ENCODE data around the gene MOV10.
"Not testable (repeated sequence)": the region's sequence is repeated elsewhere in the genome, so short reads cannot be mapped to it uniquely, and the experiment has no call there.

The MOV10 gene

GRCh38 chr1:112721966-112722524, 47.6 kb downstream of the MOV10 start:
- Histone ChIP-seq H3K36me3 (replicated peaks; ENCODE audit: insufficient read depth, low read length) (no peaks in the 10 kb centered on the region), H3K79me2 (ENCODE audit: low read length) (no peaks in the 10 kb centered on the region), H3K27me3 (replicated peaks; ENCODE audit: insufficient read depth, low read length) (peaks cover 11% of the 10 kb centered on the region), H3K4me2 (ENCODE audit: low read depth, low read length) (no peak overlapping the region), H3K27ac (ENCODE audit: low read length) (no peak overlapping the region), H4K20me1 (ENCODE audit: insufficient read depth, low read length) (no peaks in the 10 kb centered on the region), H3F3A (ENCODE audit: insufficient read depth, low read length) (no peaks in the 10 kb centered on the region), H3K9me3 (replicated peaks; ENCODE audit: insufficient read depth, low read length) (no peaks in the 10 kb centered on the region), H3K4me1 (ENCODE audit: low read length) (no peaks in the 10 kb centered on the region), H2AFZ (ENCODE audit: low read length) (no peak overlapping the region), H3K9me2 (replicated peaks; ENCODE audit: insufficient read depth, low read length) (no peaks in the 10 kb centered on the region), H3K4me3 (ENCODE audit: low read length) (no peak overlapping the region), H3K9ac (ENCODE audit: low read length) (no peak overlapping the region)
- TF ChIP-seq EZH2phosphoT487 (IDR thresholded peaks at IDR 0.05; ENCODE audit: low read length) (no peak), CTCF (IDR thresholded peaks at IDR 0.05; ENCODE audit: low read length) (no peak), EZH2 (optimal IDR thresholded peaks at IDR 0.05; ENCODE audit: low read depth, low read length) (no peak)
- DNase-seq: no peak

GRCh38 chr1:112722601-112723510, 48.4 kb downstream of the MOV10 start:
- Histone ChIP-seq H2AFZ (ENCODE audit: low read length) (no peak overlapping the region), H3K36me3 (replicated peaks; ENCODE audit: insufficient read depth, low read length) (no peaks in the 10 kb centered on the region), H3K9me3 (replicated peaks; ENCODE audit: insufficient read depth, low read length) (no peaks in the 10 kb centered on the region), H3K27me3 (replicated peaks; ENCODE audit: insufficient read depth, low read length) (peaks cover 11% of the 10 kb centered on the region), H3K4me3 (ENCODE audit: low read length) (no peak overlapping the region), H4K20me1 (ENCODE audit: insufficient read depth, low read length) (no peaks in the 10 kb centered on the region), H3K27ac (ENCODE audit: low read length) (no peak overlapping the region), H3K4me2 (ENCODE audit: low read depth, low read length) (no peak overlapping the region), H3K79me2 (ENCODE audit: low read length) (no peaks in the 10 kb centered on the region), H3K4me1 (ENCODE audit: low read length) (no peaks in the 10 kb centered on the region), H3F3A (ENCODE audit: insufficient read depth, low read length) (no peaks in the 10 kb centered on the region), H3K9ac (ENCODE audit: low read length) (no peak overlapping the region), H3K9me2 (replicated peaks; ENCODE audit: insufficient read depth, low read length) (no peaks in the 10 kb centered on the region)
- no peak for DNase-seq
- TF ChIP-seq EZH2phosphoT487 (IDR thresholded peaks at IDR 0.05; ENCODE audit: low read length) (no peak), EZH2 (optimal IDR thresholded peaks at IDR 0.05; ENCODE audit: low read depth, low read length) (no peak), CTCF (IDR thresholded peaks at IDR 0.05; ENCODE audit: low read length) (no peak)

- H3F3A ChIP-seq (ENCODE audit: insufficient read depth, low read length): no peaks in the 10 kb centered on the region
- TF ChIP-seq EZH2phosphoT487 (IDR thresholded peaks at IDR 0.05; ENCODE audit: low read length): no peak
- no peak for DNase-seq
- no peak overlapping the region for H3K9ac ChIP-seq (ENCODE audit: low read length)
- H3K4me1 ChIP-seq (ENCODE audit: low read length): no peaks in the 10 kb centered on the region
- H3K9me2 ChIP-seq (replicated peaks; ENCODE audit: insufficient read depth, low read length): no peaks in the 10 kb centered on the region
- no peak overlapping the region for H3K4me2 ChIP-seq (ENCODE audit: low read depth, low read length)
- H3K4me3 ChIP-seq (ENCODE audit: low read length): no peak overlapping the region
- no peak overlapping the region for H2AFZ ChIP-seq (ENCODE audit: low read length)
- H3K27me3 ChIP-seq (replicated peaks; ENCODE audit: insufficient read depth, low read length): peaks cover 11% of the 10 kb centered on the region
- no peaks in the 10 kb centered on the region for H3K36me3 ChIP-seq (replicated peaks; ENCODE audit: insufficient read depth, low read length)
- H3K27ac ChIP-seq (ENCODE audit: low read length): no peak overlapping the region
- no peaks in the 10 kb centered on the region for H3K9me3 ChIP-seq (replicated peaks; ENCODE audit: insufficient read depth, low read length)
- no peaks in the 10 kb centered on the region for H3K79me2 ChIP-seq (ENCODE audit: low read length)
- no peaks in the 10 kb centered on the region for H4K20me1 ChIP-seq (ENCODE audit: insufficient read depth, low read length)
Observed at GRCh38 chr1:112723511-112723839, 49.0 kb downstream of the MOV10 start.

GRCh38 chr1:112724240-112724639, 49.8 kb downstream of the MOV10 start:
- not testable (repeated sequence) for H3K4me2 ChIP-seq (ENCODE audit: low read depth, low read length); H4K20me1 ChIP-seq (ENCODE audit: insufficient read depth, low read length); H3K27ac ChIP-seq (ENCODE audit: low read length); H3K9ac ChIP-seq (ENCODE audit: low read length); H3F3A ChIP-seq (ENCODE audit: insufficient read depth, low read length); H3K4me1 ChIP-seq (ENCODE audit: low read length); H3K9me3 ChIP-seq (replicated peaks; ENCODE audit: insufficient read depth, low read length); H3K27me3 ChIP-seq (replicated peaks; ENCODE audit: insufficient read depth, low read length); DNase-seq; H3K4me3 ChIP-seq (ENCODE audit: low read length); H3K79me2 ChIP-seq (ENCODE audit: low read length); H2AFZ ChIP-seq (ENCODE audit: low read length); H3K9me2 ChIP-seq (replicated peaks; ENCODE audit: insufficient read depth, low read length); H3K36me3 ChIP-seq (replicated peaks; ENCODE audit: insufficient read depth, low read length)
